ENCODE measurements around the gene EGFL7. TPM values are rescaled to one million over a fixed set of nuclear protein-coding genes. Genes with fewer than 3 reads are reported as not detected.

Gene EGFL7
- total RNA-seq, 1 donor from 2014 or later = 62.2 TPM

- DNase-seq (ENCODE audit: low spot score) = no peak
These were observed 2.6 kb upstream of the EGFL7 start for GRCh38 chr9:136659861-136660784.

- no peak for DNase-seq (ENCODE audit: low spot score)
These were observed 1.7 kb upstream of the EGFL7 start for GRCh38 chr9:136660971-136661550.

DNA sequence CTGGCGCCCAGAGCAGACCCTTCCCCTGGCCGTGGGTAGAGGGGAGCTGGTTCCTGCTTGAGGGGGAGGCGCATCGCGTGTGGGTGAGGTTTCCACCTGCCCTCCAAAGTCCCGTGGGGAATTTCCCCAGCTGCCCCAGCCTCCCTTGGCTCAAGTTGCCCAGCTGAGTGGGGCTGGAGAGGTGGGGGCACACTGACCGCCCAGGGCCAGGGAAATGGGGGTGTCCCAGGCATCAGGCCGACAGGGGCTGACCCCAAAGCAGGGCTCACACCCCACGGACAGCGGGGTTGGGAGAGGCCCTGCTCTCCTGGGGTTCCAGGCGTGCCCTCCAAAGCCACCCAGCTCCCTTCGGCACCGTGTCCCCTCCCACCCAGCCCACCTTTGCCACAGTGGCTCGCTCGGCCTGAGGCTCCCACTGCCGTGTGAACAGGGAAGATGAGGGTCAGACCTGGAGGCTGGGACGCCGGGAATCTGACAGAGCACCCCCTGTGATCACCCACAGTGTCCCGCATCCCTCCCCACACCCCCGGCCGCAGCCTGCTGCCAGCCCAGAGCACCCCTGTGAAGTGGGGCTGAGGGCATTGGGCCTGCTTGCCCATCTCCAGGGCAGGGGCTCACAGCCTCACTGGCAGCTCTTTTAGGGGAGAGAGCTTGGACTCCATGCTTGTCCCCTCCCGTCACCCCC is 933 bp upstream of the EGFL7 start:
- DNase-seq (ENCODE audit: low spot score) = no peak

DNA sequence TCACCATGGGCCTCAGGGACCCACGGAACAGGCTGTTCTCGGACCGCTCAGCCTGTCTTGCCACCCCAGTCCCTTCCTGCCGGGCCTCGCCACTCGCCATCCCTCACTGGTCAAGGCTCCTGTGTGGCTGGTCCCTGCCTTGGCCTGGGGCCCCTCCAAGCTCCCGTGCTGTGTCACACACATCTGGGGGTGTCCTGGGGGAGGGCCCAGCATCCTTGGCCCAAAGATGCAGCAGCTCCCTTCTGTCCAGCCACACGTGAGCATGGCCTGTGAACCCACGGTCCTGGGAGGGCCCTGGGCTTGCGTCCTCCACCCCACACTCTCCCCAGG is 425 bp upstream of the EGFL7 start:
- DNase-seq (ENCODE audit: low spot score) = no peak

- no peak for DNase-seq (ENCODE audit: low spot score)
These were observed 1.5 kb downstream of the EGFL7 start for GRCh38 chr9:136664000-136664915.

- DNase-seq (ENCODE audit: low spot score) = no peak
These were observed 2.5 kb downstream of the EGFL7 start for GRCh38 chr9:136665111-136665703.

DNA sequence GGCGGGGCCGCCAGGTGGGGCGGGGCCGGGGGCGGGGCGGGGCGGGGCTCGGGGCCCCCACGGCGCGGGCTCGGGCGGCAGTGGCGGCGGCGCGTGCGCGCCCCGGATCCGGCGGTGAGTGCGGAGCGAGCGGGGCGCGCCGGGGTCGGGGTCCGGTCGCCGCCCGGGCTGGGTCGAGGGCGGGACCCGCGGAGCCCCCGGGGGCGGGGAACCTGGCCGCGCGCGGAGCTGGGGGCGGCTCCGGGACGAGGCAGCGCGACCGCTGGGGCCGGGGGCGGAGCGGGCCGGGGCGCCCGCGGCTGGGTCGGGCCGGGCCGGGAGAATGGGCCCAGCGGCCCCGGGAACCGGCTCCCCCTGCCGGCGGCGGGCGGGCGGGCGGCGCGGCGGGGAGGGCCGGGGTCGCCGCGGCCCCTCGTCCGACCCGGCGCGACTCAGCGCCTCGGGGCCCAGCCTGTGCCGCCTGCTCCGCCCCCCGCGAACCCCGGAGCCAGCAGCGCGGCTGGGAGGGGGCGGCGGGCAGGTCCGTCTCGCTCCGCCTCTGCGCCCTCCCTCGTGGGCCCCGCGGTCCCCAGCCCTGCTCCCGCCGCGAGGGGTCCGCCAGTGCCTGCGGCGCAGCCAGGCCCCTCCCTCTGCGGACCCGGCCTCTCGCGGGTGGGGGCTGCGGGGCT is 3.1 kb downstream of the EGFL7 start:
- DNase-seq (ENCODE audit: low spot score) = no peak

- no peak for DNase-seq (ENCODE audit: low spot score)
These were observed 3.9 kb downstream of the EGFL7 start for GRCh38 chr9:136666372-136667213.

DNA sequence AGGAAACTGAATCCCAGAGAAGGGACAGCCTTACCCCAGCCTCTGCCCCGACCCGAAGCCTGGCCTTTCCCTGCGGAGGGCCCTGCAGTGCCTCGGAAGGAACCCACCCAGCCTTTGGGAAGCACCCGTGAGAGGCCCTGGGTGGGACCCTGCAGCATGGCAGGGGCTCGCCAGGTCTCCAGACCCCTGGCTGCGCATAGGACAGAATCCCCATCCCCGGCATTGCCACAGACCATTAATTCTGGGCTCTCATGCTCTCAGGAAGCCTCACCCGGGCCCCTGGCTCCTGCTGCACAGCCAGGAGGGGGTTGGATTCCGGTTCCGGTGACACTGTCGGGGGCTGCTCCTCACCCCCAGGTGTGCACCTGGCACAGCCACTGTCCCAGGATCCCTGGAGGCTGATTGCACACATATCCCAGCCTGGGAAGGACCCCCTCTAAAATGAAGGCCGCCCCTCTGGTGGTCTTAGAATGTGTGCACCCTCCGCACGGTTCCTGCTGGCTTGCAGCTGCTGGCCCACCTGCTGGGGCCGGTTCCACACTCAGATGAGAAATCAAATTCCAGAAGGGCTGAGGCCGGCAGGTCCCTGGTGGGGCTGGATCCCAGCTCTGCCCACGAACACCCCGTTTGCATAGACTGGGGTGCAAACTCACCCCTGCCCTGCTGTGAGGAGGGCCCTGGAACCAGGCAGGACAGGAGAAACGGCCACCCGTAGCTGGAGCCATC is 4.7 kb downstream of the EGFL7 start:
- DNase-seq (ENCODE audit: low spot score) = no peak

GRCh38 chr9:136667940-136668760 is 5.4 kb downstream of the EGFL7 start:
- no peak for DNase-seq (ENCODE audit: low spot score)

- DNase-seq (ENCODE audit: low spot score) = no peak
These were observed 6.5 kb downstream of the EGFL7 start for GRCh38 chr9:136668983-136669790.

DNA sequence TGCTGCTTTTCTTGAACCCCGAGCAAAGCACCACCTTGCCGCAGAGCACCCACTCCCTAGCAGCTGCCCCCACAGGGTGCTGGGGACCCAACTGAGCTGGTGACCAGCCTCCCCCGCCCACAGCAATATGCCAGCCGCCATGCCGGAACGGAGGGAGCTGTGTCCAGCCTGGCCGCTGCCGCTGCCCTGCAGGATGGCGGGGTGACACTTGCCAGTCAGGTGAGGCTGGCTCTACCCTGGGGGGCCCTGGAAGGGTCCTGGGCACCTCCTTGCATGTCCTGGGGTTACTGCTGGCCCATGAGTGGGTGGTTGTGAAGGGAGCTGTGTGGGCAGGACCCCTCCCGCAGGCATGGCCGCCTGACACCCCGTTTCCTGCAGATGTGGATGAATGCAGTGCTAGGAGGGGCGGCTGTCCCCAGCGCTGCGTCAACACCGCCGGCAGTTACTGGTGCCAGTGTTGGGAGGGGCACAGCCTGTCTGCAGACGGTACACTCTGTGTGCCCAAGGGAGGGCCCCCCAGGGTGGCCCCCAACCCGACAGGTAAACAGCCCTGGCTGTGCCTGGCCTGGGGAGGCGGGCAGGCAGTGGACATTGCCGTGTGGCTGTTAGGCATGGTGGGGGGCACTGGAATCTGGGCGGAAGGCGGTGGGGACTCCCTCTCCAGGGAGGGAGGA is 7.2 kb downstream of the EGFL7 start:
- DNase-seq (ENCODE audit: low spot score) = no peak

DNA sequence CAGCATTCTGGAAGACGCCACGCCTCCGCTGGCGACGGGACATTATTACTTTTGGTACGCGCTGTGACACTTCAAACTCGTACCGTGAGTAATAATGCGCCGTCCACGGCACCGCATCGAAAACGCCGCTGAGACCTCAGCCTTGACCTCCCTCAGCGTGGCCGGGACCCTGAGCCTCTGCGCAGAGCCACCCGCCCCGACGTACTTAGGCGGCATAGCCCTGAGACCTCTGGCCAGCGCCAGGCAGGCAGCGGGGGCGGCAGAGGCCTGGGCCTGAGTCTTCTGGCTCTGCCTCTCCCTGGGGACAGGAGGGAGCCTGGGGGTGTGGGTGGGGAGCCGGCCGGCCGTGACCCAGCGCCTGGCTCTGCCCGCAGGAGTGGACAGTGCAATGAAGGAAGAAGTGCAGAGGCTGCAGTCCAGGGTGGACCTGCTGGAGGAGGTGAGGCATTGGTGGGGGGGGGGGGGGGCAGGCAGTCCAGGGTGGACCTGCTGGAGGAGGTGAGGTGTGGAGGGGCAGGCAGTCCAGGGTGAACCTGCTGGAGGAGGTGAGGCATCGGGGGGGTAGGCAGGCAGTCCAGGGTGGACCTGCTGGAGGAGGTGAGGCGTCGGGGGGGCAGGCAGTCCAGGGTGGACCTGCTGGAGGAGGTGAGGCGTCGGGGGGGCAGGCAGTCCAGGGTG is 8.0 kb downstream of the EGFL7 start:
- DNase-seq (ENCODE audit: low spot score) = no peak

GRCh38 chr9:136671254-136671614 is 8.5 kb downstream of the EGFL7 start:
- no peak for DNase-seq (ENCODE audit: low spot score)

GRCh38 chr9:136671646-136672430 is 9.1 kb downstream of the EGFL7 start:
- no peak for DNase-seq (ENCODE audit: low spot score)

Data from mucosa of gallbladder (tissue), 1 donor.